Glomerular visceral epithelial cell (primary cell): ENCODE data around the gene ZDHHC1.

Experiments used
- DNase-seq: peaks from one replicate; pipeline ENCODE4 v3.0.0-alpha.2; 2016; ENCODE audit errors: extremely low spot score

Gene ZDHHC1

GRCh38 chr16:67447508-67448076 lies 31.3 kb upstream of the ZDHHC1 start:
- no peak for DNase-seq

GRCh38 chr16:67446968-67447507 lies 30.8 kb upstream of the ZDHHC1 start:
- no peak for DNase-seq

- no peak for DNase-seq
Measured at GRCh38 chr16:67445913-67446907, 29.9 kb upstream of the ZDHHC1 start.

- DNase-seq, result no peak
Measured at GRCh38 chr16:67445441-67445912, 29.2 kb upstream of the ZDHHC1 start.

- DNase-seq, result no peak
Measured at GRCh38 chr16:67445126-67445426, 28.8 kb upstream of the ZDHHC1 start.

- peak; percentile 42 for DNase-seq
Measured at GRCh38 chr16:67444259-67445125, 28.2 kb upstream of the ZDHHC1 start.

GRCh38 chr16:67443265-67443664 lies 27.0 kb upstream of the ZDHHC1 start:
- DNase-seq, result no peak

- no peak for DNase-seq
Measured at GRCh38 chr16:67442581-67443255, 26.4 kb upstream of the ZDHHC1 start.

- DNase-seq, result no peak
Measured at GRCh38 chr16:67441907-67442306, 25.6 kb upstream of the ZDHHC1 start.

GRCh38 chr16:67441271-67441753 lies 25.0 kb upstream of the ZDHHC1 start:
- DNase-seq, result no peak

GRCh38 chr16:67438824-67439393 lies 22.6 kb upstream of the ZDHHC1 start:
- DNase-seq, result no peak

- no peak for DNase-seq
Measured at GRCh38 chr16:67438098-67438791, 22.0 kb upstream of the ZDHHC1 start.

- no peak for DNase-seq
Measured at GRCh38 chr16:67437513-67437912, 21.2 kb upstream of the ZDHHC1 start.

- DNase-seq, result no peak
Measured at GRCh38 chr16:67436640-67437193, 20.4 kb upstream of the ZDHHC1 start.

- DNase-seq, result no peak
Measured at GRCh38 chr16:67435758-67436164, 19.5 kb upstream of the ZDHHC1 start.

- no peak for DNase-seq
Measured at GRCh38 chr16:67433131-67433719, 16.9 kb upstream of the ZDHHC1 start.

GRCh38 chr16:67432506-67432890 lies 16.2 kb upstream of the ZDHHC1 start:
- no peak for DNase-seq

GRCh38 chr16:67431775-67432505 lies 15.7 kb upstream of the ZDHHC1 start:
- DNase-seq, result no peak
